IMR-90 (cell line): ENCODE measurements around the gene CAPNS2. TPM values are rescaled to one million over a fixed set of nuclear protein-coding genes. Genes with fewer than 3 reads are reported as not detected.

Source experiments
- ATAC-seq: fragments of 200-7000 bp; cut with Tn5 transposase; 2 replicates; pipeline ENCODE4 v1.9.1; 2020; ENCODE audit warnings: low read depth, mild to moderate bottlenecking, moderate library complexity
- BruUV-seq: library from RNA; stranded (reverse); fragments of 400-500 nt; replicated peaks from 2 replicates; lab custom pipeline; 2021; lab: Mats Ljungman, UMichigan
- CTCF ChIA-PET: fragments of 300-600 bp; formaldehyde crosslinking; extraction: SDS; loops from one replicate; lab custom pipeline; 2021; ENCODE audit warnings: antibody characterized with exemption; lab: Yijun Ruan, JAX
- POLR2A ChIA-PET: fragments of 300-600 bp; sonication (Branson Sonifier 250); formaldehyde crosslinking; loops from one replicate; lab custom pipeline; 2022; ENCODE audit warnings: antibody characterized with exemption; ENCODE audit not compliant: unreplicated experiment; lab: Charles Lee
- DNase-seq: peaks from one replicate; pipeline ENCODE4 v3.0.0; 2013
- H2AFZ ChIP-seq: replicated peaks from 2 replicates; pipeline ENCODE3; 2013; ENCODE audit warnings: low read length, mild to moderate bottlenecking; ENCODE audit not compliant: poor library complexity
- H2AK5ac ChIP-seq: 2 replicates; pipeline ENCODE4 v1.6.1; 2013; ENCODE audit warnings: low read depth, low read length, inconsistent platforms
- H2AK9ac ChIP-seq: replicated peaks from 2 replicates; pipeline ENCODE3; 2013; ENCODE audit warnings: mild to moderate bottlenecking, low read depth, low read length, moderate library complexity; ENCODE audit not compliant: poor library complexity
- H2BK120ac ChIP-seq: 2 replicates; pipeline ENCODE4 v1.6.1; 2013; ENCODE audit warnings: low read depth, low read length, inconsistent platforms
- H2BK15ac ChIP-seq: 3 replicates; pipeline ENCODE4 v1.6.1; 2013; ENCODE audit warnings: low read depth, low read length, inconsistent platforms
- H2BK20ac ChIP-seq: 2 replicates; pipeline ENCODE4 v1.6.1; 2013; ENCODE audit warnings: low read depth, mild to moderate bottlenecking, inconsistent platforms, low read length, moderate library complexity
- H2BK5ac ChIP-seq: 2 replicates; pipeline ENCODE4 v1.6.1; 2013; ENCODE audit warnings: mild to moderate bottlenecking, low read depth, low read length, inconsistent platforms; ENCODE audit not compliant: poor library complexity, severe bottlenecking
- H3K14ac ChIP-seq: replicated peaks from 2 replicates; pipeline ENCODE4 v1.6.1; 2013; ENCODE audit warnings: low read depth, low read length, inconsistent platforms
- H3K18ac ChIP-seq: 2 replicates; pipeline ENCODE4 v1.6.1; 2013; ENCODE audit warnings: low read depth, low read length, control low read depth
- H3K23ac ChIP-seq: 2 replicates; pipeline ENCODE4 v1.6.1; 2013; ENCODE audit warnings: low read depth, low read length, inconsistent platforms
- H3K27ac ChIP-seq: 2 replicates; pipeline ENCODE4 v1.5.1; 2013; ENCODE audit warnings: mild to moderate bottlenecking, control low read depth, low read length; ENCODE audit not compliant: insufficient read depth
- H3K27me3 ChIP-seq: 2 replicates; pipeline ENCODE4 v1.6.1; 2013; ENCODE audit warnings: low read length; ENCODE audit not compliant: control insufficient read depth, insufficient read depth
- H3K36me3 ChIP-seq: 2 replicates; pipeline ENCODE4 v1.6.1; 2013; ENCODE audit warnings: low read length, mixed read lengths; ENCODE audit not compliant: control insufficient read depth, insufficient read depth
- H3K4ac ChIP-seq: 2 replicates; pipeline ENCODE4 v1.6.1; 2013; ENCODE audit warnings: low read depth, low read length, inconsistent platforms
- H3K4me1 ChIP-seq: 2 replicates; pipeline ENCODE4 v1.6.1; 2013; ENCODE audit warnings: low read length, mixed read lengths; ENCODE audit not compliant: control insufficient read depth, insufficient read depth
- H3K4me2 ChIP-seq: 2 replicates; pipeline ENCODE4 v1.6.1; 2013; ENCODE audit warnings: low read depth, mild to moderate bottlenecking, control low read depth, low read length, moderate library complexity
- H3K4me3 ChIP-seq: 2 replicates; pipeline ENCODE4 v1.5.1; 2013; ENCODE audit warnings: low read depth, mild to moderate bottlenecking, control low read depth, low read length, moderate library complexity; ENCODE audit not compliant: insufficient read depth
- H3K56ac ChIP-seq: 2 replicates; pipeline ENCODE4 v1.6.1; 2013; ENCODE audit warnings: low read length, inconsistent platforms; ENCODE audit not compliant: insufficient read depth; ENCODE audit errors: extremely low read depth
- H3K79me1 ChIP-seq, 2 experiments: 2 replicates each; pipeline ENCODE4 v1.6.1; 2013; ENCODE audit warnings: low read length in 2 of 2, inconsistent platforms in 1 of 2, low read depth in 1 of 2
- H3K9ac ChIP-seq: 2 replicates; pipeline ENCODE4 v1.6.1; 2013; ENCODE audit warnings: low read depth, low read length, control low read depth
- H3K9me1 ChIP-seq: 2 replicates; pipeline ENCODE4 v1.6.1; 2013; ENCODE audit warnings: low read length, inconsistent platforms; ENCODE audit not compliant: insufficient read depth
- H3K9me3 ChIP-seq: 2 replicates; pipeline ENCODE4 v1.6.1; 2013; ENCODE audit warnings: low read length; ENCODE audit not compliant: control insufficient read depth, insufficient read depth
- H4K20me1 ChIP-seq: 2 replicates; pipeline ENCODE4 v1.6.1; 2013; ENCODE audit warnings: low read length, inconsistent platforms; ENCODE audit not compliant: insufficient read depth
- H4K5ac ChIP-seq: 2 replicates; pipeline ENCODE4 v1.6.1; 2013; ENCODE audit warnings: mild to moderate bottlenecking, low read depth, low read length, control low read depth
- H4K8ac ChIP-seq, 2 experiments: 2 replicates each; pipeline ENCODE4 v1.6.1; 2013; ENCODE audit warnings: low read depth in 2 of 2, low read length in 2 of 2, control low read depth in 1 of 2, inconsistent platforms in 1 of 2
- H4K91ac ChIP-seq: 2 replicates; pipeline ENCODE4 v1.6.1; 2013; ENCODE audit warnings: low read depth, low read length, inconsistent platforms; ENCODE audit not compliant: insufficient read depth
- CTCF ChIP-seq: conservative IDR thresholded peaks from 2 replicates; pipeline ENCODE4 v1.5.1; 2012; ENCODE audit warnings: mild to moderate bottlenecking, low read depth, low read length, improper control_type of control experiment
- RFX5 ChIP-seq: IDR thresholded peaks from 2 replicates; pipeline ENCODE4 v1.8.0; 2012; ENCODE audit warnings: low read depth, mild to moderate bottlenecking, low read length, moderate library complexity
- WGBS, 2 experiments: methylation state at CpG; one replicate each; pipeline versions ENCODE4 v1.1.5 to v1.1.7; 2013; ENCODE audit warnings: missing lambda C conversion rate in 2 of 2; ENCODE audit not compliant: insufficient read length in 1 of 2; ENCODE audit errors: extremely low coverage in 2 of 2; 5-methylcytosine and 5-hydroxymethylcytosine counted together
- dilution Hi-C: fragments of 300-500 bp; cut with HindIII; formaldehyde crosslinking; loops from one replicate; pipeline ENCODE4 v1.14.3; 2018; ENCODE audit warnings: low sequenced_read_pairs; ENCODE audit not compliant: unreplicated experiment
- in situ Hi-C: fragments of 300-500 bp; cut with MboI; formaldehyde crosslinking; loops from 3 replicates; pipeline ENCODE4 v1.14.3; 2019; ENCODE audit warnings: low sequenced_read_pairs, inconsistent platforms, mixed read lengths
- intact Hi-C: fragments of 100-400 bp; cut with micrococcal nuclease; formaldehyde crosslinking; loops from 2 replicates; pipeline ENCODE4 v1.10.0; 2022
- polyA plus RNA-seq, 3 experiments: library from polyadenylated mRNA; depleted of rRNA; stranded (reverse); fragments of >200 nt; gene quantifications; 2 replicates each; pipeline ENCODE4 v1.2.3, GENCODE V29; 2012; ENCODE audit warnings: low replicate concordance in 1 of 3
- total RNA-seq: library from RNA; depleted of rRNA; stranded (reverse); fragments of >200 nt; gene quantifications from 2 replicates; pipeline ENCODE4 v1.2.3, GENCODE V29; 2012

The CAPNS2 gene
- total and polyA plus RNA-seq, 2 of the 4 experiments (the other 2 are of a cell fraction) = 0.09 to 0.72 TPM

DNA sequence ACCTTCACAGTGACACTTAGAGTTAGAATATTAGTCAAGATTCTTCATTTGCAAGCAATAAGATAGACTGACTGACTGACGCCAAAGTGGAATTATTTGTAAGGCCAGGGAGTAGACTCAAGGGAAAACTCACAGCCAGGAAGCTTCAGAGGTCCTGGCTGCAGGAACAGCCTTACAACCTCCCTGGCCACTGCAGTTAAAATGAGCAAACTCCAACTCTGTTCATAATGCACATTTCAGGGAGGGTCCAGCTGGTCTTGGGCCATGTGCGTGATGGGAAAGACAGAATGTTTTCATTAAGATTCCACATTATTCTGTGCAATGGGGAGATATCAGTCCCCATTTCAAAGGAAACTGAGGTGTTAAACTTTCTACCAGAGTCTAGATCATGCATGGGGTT, 9.9 kb downstream of the CAPNS2 start:
- no peak for DNase-seq
- TF ChIP-seq RFX5 (no peak), CTCF (no peak)
- Histone ChIP-seq H3K36me3 (peaks cover 4% of the 10 kb centered on the region), H3K18ac (no peak overlapping the region), H2AK9ac (no peak overlapping the region), H3K27me3 (no peaks in the 10 kb centered on the region), H2BK5ac (no peak overlapping the region), H3K4me3 (no peak overlapping the region), H4K20me1 (no peaks in the 10 kb centered on the region), H4K5ac (no peak overlapping the region), H4K8ac (no peak overlapping the region), H3K79me1 (no peaks in the 10 kb centered on the region), H3K4me2 (no peak overlapping the region), H3K9me3 (no peaks in the 10 kb centered on the region), H3K56ac (no peak overlapping the region), H2BK120ac (no peak overlapping the region), H4K91ac (no peak overlapping the region), H2AK5ac (no peak overlapping the region), H3K9me1 (no peaks in the 10 kb centered on the region), H3K4ac (no peak overlapping the region), H3K27ac (no peak overlapping the region), H2BK20ac (no peak overlapping the region), H3K4me1 (no peaks in the 10 kb centered on the region), H2AFZ (no peak overlapping the region), H3K9ac (no peak overlapping the region), H3K23ac (no peak overlapping the region), H3K14ac (no peak overlapping the region), H2BK15ac (no peak overlapping the region)
- CTCF ChIA-PET = interaction anchor here (0.6 to 1.0 kb wide), 2 partner anchors 10 to 49 kb away, joined by 3 to 4 read pairs; no protein-coding TSS in a partner anchor
- no TSS peak for BruUV-seq
- POLR2A ChIA-PET = no interaction called here
- in situ Hi-C loops (no loop called here), intact Hi-C loops (no loop called here), dilution Hi-C loops (no loop called here)
- WGBS, 2 experiments = no CpG with 5 or more reads among the region's 2 CpGs
- no peak for ATAC-seq
